Memory B cell (primary cell): ENCODE data around the gene FANCI.
"Not testable (repeated sequence)": the region's sequence is repeated elsewhere in the genome, so short reads cannot be mapped to it uniquely, and the experiment has no call there.

Experiments
- ATAC-seq: fragments of 150-1000 bp; cut with Tn5 transposase; 2 replicates; pipeline ENCODE4 v1.10.0; 2021; ENCODE audit warnings: low read depth, mild to moderate bottlenecking, moderate library complexity
- DNase-seq, 2 donors: peaks; one replicate each; pipeline ENCODE4 v3.0.0; 2022; ENCODE audit warnings: low spot score in 2 of 2
- H3K27ac Mint-ChIP-seq: one replicate; pipeline ENCODE4 v1.8.0; 2022; ENCODE audit warnings: mild to moderate bottlenecking, moderate library complexity, mixed read lengths
- H3K27me3 Mint-ChIP-seq: one replicate; pipeline ENCODE4 v1.8.0; 2022; ENCODE audit warnings: mixed read lengths
- H3K36me3 Mint-ChIP-seq: one replicate; pipeline ENCODE4 v1.8.0; 2022; ENCODE audit warnings: mild to moderate bottlenecking, mixed read lengths
- H3K4me1 Mint-ChIP-seq: one replicate; pipeline ENCODE4 v1.8.0; 2022; ENCODE audit warnings: mixed read lengths
- H3K4me3 Mint-ChIP-seq: one replicate; pipeline ENCODE4 v1.8.0; 2022; ENCODE audit warnings: mild to moderate bottlenecking, moderate library complexity, mixed read lengths
- H3K9me3 Mint-ChIP-seq: one replicate; pipeline ENCODE4 v1.8.0; 2022; ENCODE audit warnings: mixed read lengths

Gene FANCI

DNA sequence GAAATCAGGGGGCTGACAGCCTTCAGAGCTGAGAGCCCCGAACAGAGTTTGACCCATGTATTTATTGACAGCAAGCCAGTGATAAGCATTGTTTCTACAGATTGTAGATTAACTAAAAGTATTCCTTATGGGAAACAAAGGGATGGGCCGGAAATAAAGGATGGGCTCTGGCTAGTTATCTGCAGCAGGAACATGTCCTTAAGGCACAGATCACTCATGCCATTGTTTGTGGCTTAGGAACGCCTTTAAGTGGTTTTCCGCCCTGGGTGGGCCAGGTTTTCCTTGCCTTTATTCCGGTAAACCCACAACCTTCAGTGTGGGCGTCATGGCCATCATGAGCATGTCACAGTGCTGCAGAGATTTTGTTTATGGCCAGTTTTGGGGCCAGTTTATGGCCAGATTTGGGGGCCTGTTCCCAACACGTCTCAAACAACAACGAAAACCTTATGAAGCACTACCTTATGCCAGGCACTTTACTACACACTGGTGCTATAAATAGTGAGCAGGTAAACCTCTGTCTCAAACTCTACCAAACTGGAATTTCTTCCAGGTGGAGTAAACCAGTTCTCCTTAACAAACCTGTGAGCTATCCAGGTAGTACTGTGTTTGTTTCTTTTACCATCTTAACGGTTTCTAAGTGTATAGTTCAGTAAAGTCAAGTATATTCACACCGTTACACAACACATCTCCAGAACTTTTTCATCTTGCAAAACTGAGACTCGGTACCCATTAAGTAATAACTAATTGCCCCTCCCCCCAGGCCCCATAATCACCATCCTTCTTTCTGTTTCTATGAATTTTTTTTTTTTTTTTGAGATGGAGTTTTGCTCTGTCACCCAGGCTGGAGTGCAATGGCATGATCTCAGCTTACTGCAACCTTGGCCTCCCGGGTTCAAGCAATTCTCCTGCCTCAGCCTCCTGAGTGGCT is 3.6 kb upstream of the FANCI start:
- H3K27me3 Mint-ChIP-seq, H3K36me3 Mint-ChIP-seq, H3K4me1 Mint-ChIP-seq, H3K4me3 Mint-ChIP-seq, H3K27ac Mint-ChIP-seq, H3K9me3 Mint-ChIP-seq, DNase-seq, ATAC-seq: not testable (repeated sequence)

DNA sequence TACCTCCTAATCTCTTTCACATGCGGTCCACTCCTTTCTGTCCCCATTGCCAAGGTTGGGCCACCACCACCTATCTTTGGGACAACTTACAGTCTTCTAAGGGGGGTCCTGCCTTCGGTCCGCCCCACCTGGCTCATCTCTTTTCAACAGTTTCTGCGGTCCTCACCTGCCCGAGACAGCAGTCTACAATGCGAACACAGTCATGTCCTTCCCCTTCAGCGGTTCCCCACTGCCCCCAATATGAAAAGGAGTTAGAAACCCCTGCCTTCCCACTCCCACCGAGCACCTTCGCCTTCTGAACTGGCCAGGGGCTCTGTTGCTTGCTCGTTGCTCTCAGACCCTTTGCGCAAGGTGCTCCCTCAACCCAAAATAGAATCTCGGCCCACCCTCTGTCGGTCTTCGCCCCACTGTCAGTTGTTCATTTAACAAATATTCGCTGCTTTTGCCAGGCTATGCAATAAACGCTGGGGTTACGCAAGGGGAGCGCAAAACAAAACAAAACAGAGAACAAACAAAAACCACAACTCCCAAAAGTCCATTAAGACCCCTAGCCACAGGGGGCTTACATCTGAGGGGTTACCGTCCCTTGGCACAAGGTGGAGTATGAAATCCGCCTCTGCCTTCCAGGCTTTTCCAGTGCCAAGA is 611 bp upstream of the FANCI start:
- peaks cover 17% of the 10 kb centered on the region for H3K4me1 Mint-ChIP-seq
- H3K27ac Mint-ChIP-seq: peak overlapping the region; percentile 51
- H3K4me3 Mint-ChIP-seq: peak overlapping the region; percentile 83
- H3K36me3 Mint-ChIP-seq: peaks cover 3% of the 10 kb centered on the region
- DNase-seq: no peak
- ATAC-seq: no peak
- H3K9me3 Mint-ChIP-seq: no peaks in the 10 kb centered on the region
- no peaks in the 10 kb centered on the region for H3K27me3 Mint-ChIP-seq

DNA sequence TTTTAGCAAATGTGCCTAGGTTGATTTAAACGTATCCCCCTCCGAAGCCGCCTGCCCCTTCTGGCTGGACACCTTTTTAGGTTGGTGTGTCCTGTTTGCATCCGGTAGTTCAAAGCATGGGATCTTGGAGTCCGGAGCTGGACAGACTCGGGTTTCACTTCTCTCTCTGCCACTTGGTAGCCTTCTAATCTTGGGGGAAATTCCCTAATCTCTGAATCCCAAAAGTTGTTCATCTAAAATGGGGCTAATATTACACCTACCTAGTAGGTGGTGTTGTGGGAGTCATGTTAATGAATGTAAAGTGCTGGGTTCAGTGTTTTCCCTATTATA is 760 bp downstream of the FANCI start:
- Mint-ChIP-seq H3K27me3 (no peaks in the 10 kb centered on the region), H3K4me3 (peak overlapping the region; percentile 83), H3K4me1 (peaks cover 17% of the 10 kb centered on the region), H3K27ac (peak overlapping the region; percentile 51), H3K36me3 (peaks cover 4% of the 10 kb centered on the region), H3K9me3 (no peaks in the 10 kb centered on the region)
- DNase-seq (no peak), ATAC-seq (no peak)

DNA sequence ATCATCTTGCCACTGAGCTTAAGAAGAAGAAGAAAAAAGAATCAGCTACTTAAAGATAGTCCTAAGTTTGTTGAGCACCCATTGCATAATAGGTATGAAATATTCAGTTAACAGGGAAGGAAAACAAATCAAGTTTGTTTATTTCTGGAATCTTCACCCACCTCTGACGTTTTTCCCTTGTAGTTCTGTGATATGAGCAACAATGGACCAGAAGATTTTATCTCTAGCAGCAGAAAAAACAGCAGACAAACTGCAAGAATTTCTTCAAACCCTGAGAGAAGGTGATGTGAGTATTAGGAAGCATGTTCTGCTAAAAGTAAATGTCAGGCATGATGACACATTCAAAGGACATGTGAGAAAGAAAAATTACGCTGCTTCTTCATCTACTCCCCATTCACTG is 3.7 kb downstream of the FANCI start:
- DNase-seq (no peak), ATAC-seq (no peak)
- no peak overlapping the region for H3K27ac Mint-ChIP-seq
- no peaks in the 10 kb centered on the region for H3K27me3 Mint-ChIP-seq
- no peak overlapping the region for H3K4me3 Mint-ChIP-seq
- H3K4me1 Mint-ChIP-seq: peaks cover 17% of the 10 kb centered on the region
- no peaks in the 10 kb centered on the region for H3K9me3 Mint-ChIP-seq
- peaks cover 4% of the 10 kb centered on the region for H3K36me3 Mint-ChIP-seq

DNA sequence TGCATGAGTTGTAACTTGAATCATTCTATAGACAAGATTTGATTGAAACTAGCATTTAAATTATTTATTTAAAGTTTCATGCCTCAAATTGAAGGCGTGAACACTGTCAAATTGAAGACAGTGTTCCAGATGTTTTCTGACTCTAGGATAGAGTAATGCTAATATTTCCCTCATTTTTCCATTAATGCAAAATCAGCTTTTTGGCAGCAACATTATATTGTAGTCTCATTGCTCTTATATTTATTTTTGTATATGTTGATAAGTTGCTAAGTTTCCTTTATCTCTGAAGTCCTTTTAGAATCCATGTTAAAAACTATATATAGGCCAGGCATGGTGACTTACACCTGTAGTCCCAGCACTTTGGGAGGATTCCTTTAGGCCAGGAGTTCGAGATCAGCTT is 4.8 kb downstream of the FANCI start:
- ATAC-seq (no peak), DNase-seq (no peak)
- no peaks in the 10 kb centered on the region for H3K9me3 Mint-ChIP-seq
- no peaks in the 10 kb centered on the region for H3K27me3 Mint-ChIP-seq
- H3K4me1 Mint-ChIP-seq: peaks cover 16% of the 10 kb centered on the region
- H3K27ac Mint-ChIP-seq: no peak overlapping the region
- peaks cover 6% of the 10 kb centered on the region for H3K36me3 Mint-ChIP-seq
- H3K4me3 Mint-ChIP-seq: no peak overlapping the region

DNA sequence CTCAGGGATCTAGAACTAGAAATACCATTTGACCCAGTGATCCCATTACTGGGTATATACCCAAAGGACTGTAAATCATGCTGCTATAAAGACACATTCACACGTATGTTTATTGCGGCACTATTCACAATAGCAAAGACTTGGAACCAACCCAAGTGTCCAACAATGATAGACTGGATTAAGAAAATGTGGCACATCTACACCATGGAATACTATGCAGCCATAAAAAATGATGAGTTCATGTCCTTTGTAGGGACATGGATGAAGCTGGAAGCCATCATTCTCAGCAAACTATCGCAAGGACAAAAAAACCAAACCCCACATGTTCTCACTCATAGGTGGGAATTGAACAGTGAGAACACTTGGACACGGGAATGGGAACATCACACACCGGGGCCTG is 6.4 kb downstream of the FANCI start:
- H3K9me3 Mint-ChIP-seq, DNase-seq, H3K36me3 Mint-ChIP-seq, H3K27ac Mint-ChIP-seq, ATAC-seq, H3K27me3 Mint-ChIP-seq, H3K4me1 Mint-ChIP-seq, H3K4me3 Mint-ChIP-seq: not testable (repeated sequence)

DNA sequence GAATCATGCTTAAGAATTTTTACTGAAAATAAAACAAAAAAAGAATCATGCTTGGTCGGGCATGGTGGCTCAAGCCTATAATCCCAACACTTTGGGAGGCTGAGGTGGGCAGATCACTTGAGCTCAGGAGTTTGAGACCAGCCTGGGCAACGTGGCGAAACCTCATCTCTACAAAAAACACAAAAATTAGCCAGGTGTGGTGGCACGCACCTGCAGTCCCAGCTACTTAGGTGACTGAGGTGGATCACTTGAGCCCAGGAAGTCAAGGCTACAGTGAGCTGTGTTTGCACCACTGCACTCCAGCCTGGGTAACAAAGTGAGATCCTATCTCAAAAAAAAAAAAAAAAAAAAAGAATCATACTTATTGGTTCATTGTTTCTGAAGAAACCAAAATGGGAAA is 33.5 kb downstream of the FANCI start:
- H3K4me3 Mint-ChIP-seq, ATAC-seq, H3K27ac Mint-ChIP-seq, H3K36me3 Mint-ChIP-seq, H3K4me1 Mint-ChIP-seq, DNase-seq, H3K27me3 Mint-ChIP-seq, H3K9me3 Mint-ChIP-seq: not testable (repeated sequence)

DNA sequence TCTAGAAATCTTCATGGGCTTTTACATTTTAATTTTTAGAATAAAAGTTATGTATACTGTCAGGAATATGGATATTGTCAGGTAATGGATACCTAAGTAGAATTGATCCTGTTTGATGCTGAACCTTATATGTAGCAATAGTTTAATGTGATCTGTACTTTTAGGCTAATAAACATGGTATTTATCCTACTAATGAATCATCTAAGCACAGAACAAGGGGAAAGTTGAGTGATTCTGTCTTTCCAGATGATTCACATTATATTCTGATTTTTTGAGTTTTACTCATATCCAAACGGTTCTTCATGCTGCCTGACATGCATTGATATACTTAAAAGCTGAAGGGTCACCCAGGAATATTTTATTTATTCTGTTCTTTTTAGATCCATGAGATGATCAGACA is 34.5 kb downstream of the FANCI start:
- H3K27me3 Mint-ChIP-seq: no peaks in the 10 kb centered on the region
- no peaks in the 10 kb centered on the region for H3K9me3 Mint-ChIP-seq
- no peak for DNase-seq
- H3K4me1 Mint-ChIP-seq: no peaks in the 10 kb centered on the region
- peaks cover 7% of the 10 kb centered on the region for H3K36me3 Mint-ChIP-seq
- no peak overlapping the region for H3K27ac Mint-ChIP-seq
- H3K4me3 Mint-ChIP-seq: no peak overlapping the region
- ATAC-seq: no peak

DNA sequence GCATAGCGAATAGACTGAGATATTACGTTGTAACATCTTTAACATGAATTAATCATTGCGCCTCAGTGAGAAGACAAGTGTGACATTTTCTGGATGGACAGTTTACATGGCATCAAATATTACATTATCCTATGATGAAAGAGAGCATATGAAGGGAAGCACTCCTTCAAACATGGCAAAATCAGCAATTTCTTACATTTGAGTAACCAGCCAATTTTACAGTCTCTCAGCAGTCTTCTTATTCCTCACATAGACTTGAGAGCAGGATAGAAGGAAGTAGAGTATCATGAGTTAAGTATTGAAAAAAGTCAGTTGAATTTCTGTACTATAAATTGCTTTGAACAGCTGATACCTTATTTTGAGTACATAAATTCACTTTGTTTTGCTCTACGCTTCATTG is 38.9 kb downstream of the FANCI start:
- Mint-ChIP-seq H3K9me3 (no peaks in the 10 kb centered on the region), H3K36me3 (peaks cover 16% of the 10 kb centered on the region), H3K4me3 (no peak overlapping the region), H3K4me1 (no peaks in the 10 kb centered on the region), H3K27ac (no peak overlapping the region), H3K27me3 (no peaks in the 10 kb centered on the region)
- DNase-seq: no peak
- ATAC-seq: no peak

DNA sequence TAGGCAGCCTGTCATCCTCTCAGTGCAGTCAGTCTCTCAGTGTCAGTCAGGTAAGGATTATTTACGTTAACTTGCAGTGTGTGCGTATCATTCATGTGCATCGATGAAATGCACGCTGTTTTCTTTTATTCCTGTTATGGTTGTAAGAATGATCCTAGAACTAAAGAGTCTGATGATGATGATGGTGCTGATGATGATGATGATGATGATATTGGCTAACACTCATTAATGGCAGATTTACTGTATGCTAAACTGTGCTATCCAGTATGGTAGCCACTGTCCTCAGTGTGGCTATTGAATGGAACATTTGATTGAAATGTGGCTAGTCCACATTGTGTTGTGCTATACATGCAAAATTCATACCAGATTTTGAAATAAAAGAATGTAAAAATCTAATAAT is 39.4 kb downstream of the FANCI start:
- Mint-ChIP-seq H3K36me3 (peaks cover 16% of the 10 kb centered on the region), H3K4me3 (no peak overlapping the region), H3K27ac (no peak overlapping the region), H3K27me3 (no peaks in the 10 kb centered on the region), H3K9me3 (no peaks in the 10 kb centered on the region), H3K4me1 (no peaks in the 10 kb centered on the region)
- ATAC-seq (no peak), DNase-seq (no peak)

DNA sequence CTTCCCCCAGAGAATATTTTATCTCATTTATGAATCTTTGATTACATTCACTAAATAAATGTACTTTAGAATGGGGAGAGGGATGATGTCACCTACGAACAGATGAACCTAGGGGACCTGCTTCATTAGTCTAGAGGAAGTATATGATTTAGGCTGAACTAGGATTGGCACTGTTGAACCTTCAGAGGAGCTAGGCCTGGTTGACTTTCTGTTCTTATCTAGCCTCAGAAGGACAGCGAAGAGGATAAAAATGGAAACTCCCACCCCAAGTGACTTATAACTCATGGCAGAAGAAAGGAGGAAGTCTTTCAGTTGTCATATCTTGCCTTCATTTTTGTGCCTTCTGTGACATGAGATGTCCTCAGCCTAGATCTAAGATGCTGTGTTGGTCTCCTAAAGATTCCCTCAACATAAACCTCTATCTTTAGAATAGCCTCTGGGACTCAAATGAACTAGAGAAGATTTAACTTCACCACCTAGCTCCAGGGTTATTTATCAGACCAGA is 48.2 kb downstream of the FANCI start:
- Mint-ChIP-seq H3K27me3 (no peaks in the 10 kb centered on the region), H3K27ac (no peak overlapping the region), H3K4me3 (no peak overlapping the region), H3K4me1 (no peaks in the 10 kb centered on the region), H3K9me3 (no peaks in the 10 kb centered on the region), H3K36me3 (peaks cover 16% of the 10 kb centered on the region)
- ATAC-seq: no peak
- DNase-seq: no peak

DNA sequence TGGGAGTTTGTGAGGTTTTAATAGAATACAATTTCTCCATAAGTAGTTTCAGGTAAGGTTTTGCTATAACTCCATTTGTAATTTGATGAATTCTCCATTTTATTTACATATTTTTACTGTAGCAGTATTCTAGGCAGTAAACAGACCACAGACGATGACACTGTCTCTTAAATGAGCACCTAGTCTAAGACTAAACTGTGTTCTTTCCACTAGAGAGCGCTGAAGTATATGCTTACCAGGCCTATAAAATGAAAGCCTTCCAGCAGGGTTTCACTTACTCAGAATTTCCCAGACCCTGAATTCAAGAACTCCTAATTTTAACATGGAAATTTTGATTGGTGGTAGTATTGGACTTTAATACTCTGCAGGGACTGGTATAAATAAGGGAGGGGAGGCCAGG is 49.2 kb downstream of the FANCI start:
- Mint-ChIP-seq H3K4me1 (no peaks in the 10 kb centered on the region), H3K4me3 (no peak overlapping the region)

DNA sequence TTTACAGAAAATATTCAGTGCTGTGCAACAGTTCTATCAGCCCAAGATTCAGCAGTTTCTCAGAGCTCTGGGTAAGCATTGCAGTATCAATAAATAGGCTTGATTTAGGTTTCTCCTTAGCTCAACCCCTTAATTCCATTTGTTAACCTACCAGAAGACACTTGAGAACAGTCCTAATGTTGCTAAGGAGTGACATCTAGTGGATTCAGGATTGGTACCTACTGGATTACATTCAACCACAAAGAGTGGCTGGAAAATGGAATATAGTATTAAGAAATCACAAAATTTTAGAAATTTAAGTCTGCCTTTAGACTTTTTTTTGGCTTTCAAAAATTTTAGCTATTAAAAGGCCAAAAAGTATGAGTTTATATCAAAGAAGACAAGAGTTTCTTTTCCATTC is 56.1 kb downstream of the FANCI start:
- Mint-ChIP-seq H3K27me3 (no peaks in the 10 kb centered on the region), H3K4me3 (no peak overlapping the region), H3K9me3 (peaks cover 5% of the 10 kb centered on the region), H3K36me3 (peaks cover 3% of the 10 kb centered on the region), H3K27ac (no peak overlapping the region), H3K4me1 (no peaks in the 10 kb centered on the region)
- DNase-seq: no peak
- no peak for ATAC-seq

More for the DNA sequence above, 49.2 kb downstream of the FANCI start:
- no peaks in the 10 kb centered on the region for H3K27me3 Mint-ChIP-seq
- ATAC-seq (no peak), DNase-seq (no peak)
- peaks cover 9% of the 10 kb centered on the region for H3K36me3 Mint-ChIP-seq
- no peak overlapping the region for H3K27ac Mint-ChIP-seq
- peaks cover under 1% of the 10 kb centered on the region for H3K9me3 Mint-ChIP-seq

DNA sequence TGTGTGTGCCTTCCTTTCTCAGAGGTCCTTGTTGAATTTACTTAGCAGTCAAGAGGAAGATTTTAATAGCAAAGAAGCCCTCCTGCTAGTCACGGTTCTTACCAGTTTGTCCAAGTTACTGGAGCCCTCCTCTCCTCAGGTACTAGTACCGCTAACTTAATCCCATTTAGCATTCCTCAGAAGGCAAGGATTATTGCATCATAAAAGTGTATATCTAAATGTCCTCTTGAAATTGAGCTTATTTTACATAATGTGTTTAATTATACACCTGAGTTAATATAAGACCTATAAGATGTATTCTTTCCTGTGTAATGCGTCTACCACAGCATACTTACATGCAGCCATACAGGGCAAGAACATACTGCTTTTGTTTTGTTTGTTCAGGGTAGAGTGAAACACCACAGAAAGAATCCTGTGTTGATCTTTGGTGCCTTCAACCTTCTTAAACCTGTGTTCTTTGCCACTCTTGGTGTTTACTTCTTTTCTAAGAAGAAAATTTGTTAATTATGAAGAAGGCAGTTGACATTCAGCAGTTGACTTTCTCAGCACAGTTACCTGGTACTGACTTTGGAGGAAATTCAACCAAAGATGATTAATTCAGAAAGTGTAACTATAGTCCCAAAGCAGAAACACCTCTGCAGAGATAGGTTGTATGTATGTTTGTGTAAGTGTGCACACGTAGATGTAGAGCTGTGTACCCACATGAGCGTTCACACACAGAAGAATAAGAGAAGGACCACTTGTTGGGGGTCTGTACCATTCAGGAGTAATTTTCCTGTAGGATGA is 57.7 kb downstream of the FANCI start:
- no peak overlapping the region for H3K4me3 Mint-ChIP-seq
- H3K4me1 Mint-ChIP-seq: no peaks in the 10 kb centered on the region
- H3K9me3 Mint-ChIP-seq: peaks cover 5% of the 10 kb centered on the region
- H3K36me3 Mint-ChIP-seq: peaks cover 3% of the 10 kb centered on the region
- H3K27me3 Mint-ChIP-seq: no peaks in the 10 kb centered on the region
- no peak overlapping the region for H3K27ac Mint-ChIP-seq
- DNase-seq: no peak
- ATAC-seq: no peak
